Suppressor macrophage treated with lipopolysaccharide for 4 hours (primary cell): Measurements from ENCODE around the gene ATP8A2.

Experiments
- DNase-seq: peaks from one replicate; pipeline ENCODE4 v3.0.0-alpha.2; 2020

Gene ATP8A2

GRCh38 chr13:25738342-25739196 is 366.8 kb downstream of the ATP8A2 start:
- DNase-seq: no peak

DNA sequence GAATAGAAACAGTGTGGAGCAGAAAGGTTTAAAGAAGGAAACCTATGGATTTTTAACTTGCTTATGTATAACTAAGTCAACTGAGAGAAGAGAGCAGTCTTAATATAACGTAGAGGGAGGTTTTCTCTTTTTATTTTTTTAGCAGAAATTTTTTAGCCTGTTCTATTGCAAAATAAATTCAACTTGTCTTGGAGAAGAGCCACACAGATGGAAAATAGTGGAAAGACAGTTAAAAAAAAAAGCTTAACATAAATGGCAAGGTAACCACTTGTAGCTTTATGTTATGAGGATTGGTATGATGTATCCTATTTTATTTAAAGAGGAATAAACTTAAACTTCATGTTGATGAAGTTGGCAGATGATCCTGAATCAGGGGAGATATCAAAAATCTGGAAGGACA is 367.6 kb downstream of the ATP8A2 start:
- DNase-seq: no peak

GRCh38 chr13:25741796-25742195 is 370.0 kb downstream of the ATP8A2 start:
- DNase-seq: no peak

GRCh38 chr13:25742220-25742619 is 370.4 kb downstream of the ATP8A2 start:
- no peak for DNase-seq

- no peak for DNase-seq
These were observed 371.6 kb downstream of the ATP8A2 start for GRCh38 chr13:25743421-25743820.

DNA sequence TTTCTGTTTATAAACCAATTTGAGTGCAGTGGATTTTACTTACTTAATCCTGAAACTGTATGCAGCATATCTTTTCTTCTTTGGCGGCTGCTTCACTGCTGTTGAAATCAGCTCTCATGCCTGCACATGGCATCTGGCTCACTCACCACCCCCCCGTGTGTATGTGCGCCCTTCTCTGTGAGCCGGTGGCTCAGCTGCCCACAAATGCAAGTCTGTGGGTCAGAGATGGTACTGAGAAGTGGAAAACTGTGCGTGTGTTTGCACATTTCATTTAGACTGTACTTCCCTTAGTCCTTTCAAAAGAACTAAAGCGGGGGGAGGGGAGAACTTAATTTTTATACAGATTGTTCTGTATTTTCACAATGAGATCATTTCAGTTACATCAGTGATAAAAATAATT is 372.4 kb downstream of the ATP8A2 start:
- DNase-seq: no peak

DNA sequence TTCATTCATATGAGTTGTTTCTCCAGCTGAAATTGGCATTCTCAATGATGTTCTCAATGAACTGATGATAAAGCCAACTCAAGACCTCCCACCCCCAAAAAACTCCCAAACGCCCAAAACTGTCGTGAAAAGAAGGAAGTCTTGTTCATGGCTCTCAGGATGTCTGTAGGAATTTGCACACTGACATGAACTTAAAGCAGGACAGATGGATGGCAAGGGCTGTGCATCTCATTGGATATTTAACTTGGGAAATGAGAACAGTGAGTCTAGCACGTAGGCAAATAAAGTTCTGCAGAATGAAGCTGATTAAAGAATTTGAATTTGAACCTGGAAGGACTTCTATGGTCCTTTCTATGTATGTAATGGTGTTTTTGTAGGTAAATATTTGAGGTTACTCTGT is 374.4 kb downstream of the ATP8A2 start:
- DNase-seq: no peak

DNA sequence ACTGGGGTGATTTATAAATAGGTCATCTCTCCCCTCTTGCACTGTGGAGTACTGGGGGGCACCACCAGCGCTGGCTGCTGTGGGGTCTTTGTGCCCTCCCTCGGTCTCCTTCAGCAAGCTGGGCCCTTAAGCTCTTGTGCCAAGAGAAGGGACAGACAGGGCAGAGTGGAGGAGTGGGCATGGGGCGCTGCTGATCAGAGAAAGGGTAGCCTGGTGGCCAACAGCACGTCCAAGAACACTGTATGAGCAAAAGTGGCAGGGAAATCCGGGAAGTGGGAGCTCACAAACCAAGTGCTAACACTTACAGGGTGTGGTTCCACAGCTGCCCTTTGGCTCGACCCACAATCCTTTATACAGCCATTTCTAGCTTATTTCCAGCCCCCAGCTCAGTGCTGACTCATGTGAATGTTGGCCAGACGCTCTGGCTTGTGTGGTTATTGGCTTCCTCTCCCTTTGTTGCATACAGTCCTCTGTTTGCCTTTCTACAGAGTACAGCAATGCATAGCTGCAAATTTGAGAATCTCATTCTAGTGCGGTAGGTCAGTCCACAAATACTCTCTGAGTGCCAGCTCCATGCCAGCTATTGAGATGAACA is 381.3 kb downstream of the ATP8A2 start:
- DNase-seq: no peak

GRCh38 chr13:25753976-25754375 is 382.2 kb downstream of the ATP8A2 start:
- DNase-seq: no peak

- no peak for DNase-seq
These were observed 384.5 kb downstream of the ATP8A2 start for GRCh38 chr13:25756251-25756650.

DNA sequence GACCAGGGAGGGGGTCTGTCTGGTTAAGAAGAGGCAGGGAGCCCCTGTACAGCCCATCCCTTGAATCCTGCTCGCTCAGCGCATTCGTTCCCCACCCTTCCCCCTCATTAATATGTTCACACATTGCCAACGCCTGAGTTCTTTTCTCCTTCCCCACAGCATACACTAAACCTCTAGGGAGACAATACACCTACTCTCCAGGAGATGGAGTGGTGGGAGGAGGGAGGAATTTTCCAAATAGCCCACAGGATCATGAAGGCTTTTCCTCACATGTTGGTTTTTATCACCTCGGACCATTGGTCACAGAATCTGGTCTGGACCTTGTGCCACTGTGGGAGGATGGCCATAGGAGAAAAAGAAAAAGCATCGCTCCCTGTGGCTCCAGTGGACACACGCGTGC is 385.1 kb downstream of the ATP8A2 start:
- DNase-seq: no peak

DNA sequence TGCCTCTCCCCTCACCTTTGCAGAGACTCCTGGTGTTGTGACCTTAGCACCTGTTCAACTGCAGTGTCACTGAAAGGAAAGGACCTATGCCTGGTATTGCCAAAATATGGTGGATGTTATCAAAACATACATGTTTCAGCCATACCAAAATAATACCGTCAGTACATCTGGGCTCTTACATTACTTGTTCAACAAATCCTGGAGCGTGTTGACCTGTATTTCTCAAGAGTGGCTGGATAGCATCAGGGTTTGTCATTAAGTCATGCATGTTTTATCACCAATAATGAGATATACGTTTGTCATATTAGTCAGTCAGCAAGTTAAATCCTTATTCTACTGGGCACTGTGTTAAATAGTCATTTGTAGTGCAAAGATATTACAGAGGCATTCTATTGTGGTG is 389.3 kb downstream of the ATP8A2 start:
- DNase-seq: no peak

DNA sequence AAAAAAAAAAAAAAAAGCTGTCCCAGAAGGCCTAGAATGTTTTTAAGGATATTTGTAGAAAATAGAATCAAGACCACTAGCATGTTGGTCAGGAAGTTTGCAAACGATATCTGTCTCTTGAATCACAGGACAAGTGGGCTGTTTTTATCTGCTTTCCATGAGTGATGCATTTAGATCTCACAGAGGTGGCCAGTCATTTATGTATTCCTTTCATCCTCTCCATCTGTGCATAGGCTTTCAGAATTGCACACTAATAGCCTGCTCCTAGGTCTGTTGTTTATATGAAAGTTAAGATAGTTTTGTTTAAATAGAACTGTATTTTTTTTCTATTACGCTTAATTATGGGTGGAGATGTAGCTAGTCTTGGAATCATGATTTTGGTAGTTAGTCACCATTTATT is 390.5 kb downstream of the ATP8A2 start:
- DNase-seq: no peak

DNA sequence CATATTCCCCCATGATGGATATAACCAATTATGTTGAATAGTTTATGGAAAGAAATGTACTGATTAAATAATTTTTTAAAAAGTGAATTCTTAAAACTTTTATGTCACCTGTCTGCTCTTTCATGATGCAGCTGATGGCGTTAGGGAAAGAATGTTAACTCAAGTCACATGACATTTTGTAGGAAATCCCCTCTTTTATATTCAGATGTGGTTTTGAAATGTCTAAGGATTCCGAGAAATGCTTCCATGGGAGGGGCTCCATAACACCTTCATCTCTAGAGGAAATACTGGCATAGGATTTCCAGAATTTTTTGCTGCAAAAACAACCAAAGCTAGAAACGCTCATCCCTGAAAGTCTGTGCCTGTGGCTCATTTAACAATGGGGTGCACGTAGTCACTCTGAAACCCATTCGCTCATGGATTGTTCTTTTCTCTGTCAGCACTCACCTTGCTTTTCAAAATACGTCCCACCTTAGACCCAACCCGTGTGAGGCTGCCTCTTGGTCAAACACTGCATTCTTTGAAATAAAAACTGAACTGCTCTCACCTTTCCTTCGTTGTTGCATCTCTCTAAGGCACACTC is 391.1 kb downstream of the ATP8A2 start:
- DNase-seq: no peak

DNA sequence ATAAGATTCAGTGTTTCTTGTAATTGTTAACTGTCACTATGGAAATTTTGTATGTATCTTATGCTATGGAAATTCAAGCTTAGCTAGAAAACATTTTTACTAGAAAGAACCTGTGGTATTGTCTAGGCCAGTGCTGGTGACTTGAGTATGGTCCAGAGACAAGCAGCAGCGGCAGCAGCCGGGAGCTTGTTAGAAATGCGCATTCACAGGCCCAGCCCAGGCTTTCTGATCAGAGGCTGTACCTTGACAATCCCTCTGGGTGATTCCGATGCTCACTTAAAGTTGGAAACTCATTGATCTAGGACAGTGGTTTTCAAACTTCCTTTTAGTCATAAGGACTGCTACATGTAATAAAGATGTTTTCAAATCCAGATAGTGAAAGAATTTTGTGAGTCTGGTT is 392.6 kb downstream of the ATP8A2 start:
- DNase-seq: no peak

GRCh38 chr13:25765266-25765665 is 393.5 kb downstream of the ATP8A2 start:
- no peak for DNase-seq

DNA sequence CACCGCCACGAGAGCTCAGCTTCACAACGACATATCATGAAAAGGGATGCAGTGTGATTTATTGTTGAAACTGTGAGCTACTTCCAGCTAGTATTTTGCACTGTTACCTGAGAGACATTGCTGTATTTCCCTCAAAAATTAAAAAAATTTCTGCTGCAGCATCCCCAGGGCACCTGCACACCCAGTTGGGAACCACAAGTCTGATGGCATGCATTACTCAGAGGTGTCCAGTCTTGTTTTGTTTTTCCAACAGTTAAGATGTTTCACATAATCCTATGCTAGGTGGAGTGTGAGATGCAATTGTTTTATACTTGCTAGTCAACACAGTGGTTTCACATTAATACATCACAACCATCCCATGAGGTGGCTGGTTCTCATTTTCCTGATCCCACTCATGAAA is 394.8 kb downstream of the ATP8A2 start:
- DNase-seq: no peak

- DNase-seq: no peak
These were observed 395.2 kb downstream of the ATP8A2 start for GRCh38 chr13:25766991-25767390.

GRCh38 chr13:25768376-25768775 is 396.6 kb downstream of the ATP8A2 start:
- no peak for DNase-seq

GRCh38 chr13:25768838-25769237 is 397.1 kb downstream of the ATP8A2 start:
- no peak for DNase-seq

DNA sequence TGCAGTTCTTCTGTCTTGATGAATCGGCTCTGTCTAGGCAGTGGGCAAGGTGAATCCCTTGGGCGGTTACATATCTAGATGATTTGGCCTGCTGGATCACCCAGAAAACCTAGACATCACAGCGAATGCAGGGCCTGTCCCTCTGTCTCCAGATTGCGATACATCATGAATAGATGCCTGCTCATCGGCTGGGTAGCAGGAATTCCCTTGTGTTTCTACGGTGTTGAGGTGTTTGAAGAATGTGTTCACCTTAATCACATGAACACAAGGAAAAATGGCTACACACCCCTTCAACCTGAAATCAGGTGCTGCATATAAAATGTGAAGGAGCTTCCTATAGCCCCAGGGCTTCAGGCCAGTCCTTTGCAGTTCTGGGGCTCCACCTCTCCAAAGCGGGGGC is 398.8 kb downstream of the ATP8A2 start:
- no peak for DNase-seq

DNA sequence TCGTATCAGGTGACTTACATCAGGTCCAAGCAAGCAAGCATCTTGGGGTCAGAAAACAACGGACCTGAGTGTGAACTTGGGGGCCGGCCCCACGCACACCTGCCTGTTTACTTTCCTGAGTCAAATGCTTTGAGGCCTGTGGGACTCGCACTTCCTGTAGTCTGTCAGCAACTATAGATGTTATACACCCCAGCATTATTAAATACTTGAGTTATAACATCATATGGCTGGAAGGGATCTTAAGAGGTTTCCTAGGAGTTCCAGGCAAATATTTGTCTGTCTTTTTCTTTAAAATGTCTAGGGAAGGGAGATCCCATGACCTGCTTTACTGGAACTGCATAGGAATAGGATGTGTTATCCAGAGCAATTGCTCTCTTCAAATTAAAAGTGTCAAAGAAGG is 399.4 kb downstream of the ATP8A2 start:
- no peak for DNase-seq

DNA sequence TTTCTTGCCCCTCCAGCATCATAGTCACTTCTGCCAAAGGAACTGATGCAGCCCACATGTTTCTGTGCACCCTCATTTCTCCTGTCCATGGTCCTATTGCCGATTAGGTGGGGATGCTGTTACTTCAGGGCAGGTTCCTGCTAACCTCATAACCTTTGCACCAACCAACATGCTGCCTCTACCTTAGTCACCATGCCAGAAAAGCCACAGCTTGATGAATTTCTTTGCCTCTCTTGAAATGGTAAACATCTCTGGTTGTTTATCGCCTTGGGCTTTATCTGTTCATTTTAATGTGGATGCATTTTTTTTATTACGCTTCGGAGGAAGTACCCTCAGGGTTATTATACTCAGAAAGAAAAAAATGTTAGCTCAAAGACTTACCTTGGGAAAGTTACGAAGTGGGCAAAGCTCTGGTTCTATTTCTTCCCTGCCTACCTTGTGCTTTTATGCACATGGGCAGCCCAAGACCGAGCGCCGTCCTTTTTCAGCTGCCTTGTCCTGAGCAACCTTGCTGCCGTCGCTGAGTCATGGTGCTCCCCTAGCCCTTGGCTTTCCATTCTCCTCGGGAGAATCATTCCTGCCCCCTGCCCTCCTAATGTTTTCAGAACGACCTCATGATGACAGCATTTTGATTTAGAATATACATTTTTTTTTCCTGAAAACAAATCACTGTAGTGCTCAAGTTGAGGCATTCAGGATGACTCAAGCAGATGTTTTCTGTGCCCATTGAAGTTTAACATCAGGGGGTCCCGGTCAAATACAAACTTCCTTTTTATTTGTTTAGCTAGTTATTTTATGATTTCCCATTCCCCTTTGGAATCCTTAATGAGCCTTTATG is 400.1 kb downstream of the ATP8A2 start:
- DNase-seq: no peak
